Astrocyte of the spinal cord (primary cell): ENCODE results near the gene PKDCC.
"Not testable (repeated sequence)": the region's sequence is repeated elsewhere in the genome, so short reads cannot be mapped to it uniquely, and the experiment has no call there.

Experiments used
- DNase-seq: peaks from one replicate; pipeline ENCODE4 v3.0.0; 2011; ENCODE audit warnings: low read depth, low spot score
- H3K4me3 ChIP-seq: 2 replicates; pipeline ENCODE4 v1.5.1; 2011; ENCODE audit warnings: low read depth, mild to moderate bottlenecking, low read length, moderate library complexity
- in situ Hi-C: cut with HindIII; loops from 2 replicates; pipeline ENCODE4 v1.10.0; 2017; ENCODE audit warnings: low sequenced_read_pairs
- TF ChIP-seq, protein P1 (sequence below): IDR thresholded peaks from 2 replicates; pipeline ENCODE4 v1.5.1; 2012; ENCODE audit warnings: low read depth, mild to moderate bottlenecking, low read length, inconsistent platforms

The PKDCC gene

DNA sequence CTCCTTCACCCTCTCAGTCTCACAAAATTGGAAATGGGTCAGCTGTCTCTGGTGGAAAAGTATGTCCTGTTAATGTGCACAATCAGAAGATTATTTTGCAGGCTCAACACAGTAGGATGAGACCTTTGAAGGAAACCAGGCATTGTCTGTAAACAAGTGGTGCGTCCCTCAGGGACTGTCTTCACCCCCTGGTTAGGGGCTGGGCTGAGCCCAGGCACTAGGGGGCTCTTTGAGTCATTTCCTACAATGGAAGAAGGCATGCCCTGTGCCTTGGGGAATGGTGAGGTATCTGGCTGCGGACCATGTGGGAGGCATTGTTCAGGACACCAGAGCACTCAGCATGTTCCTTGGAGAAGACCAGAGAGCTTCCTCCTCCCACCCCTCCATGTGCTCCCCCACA is 26.8 kb downstream of the PKDCC start:
- TF ChIP-seq, protein P1, sequence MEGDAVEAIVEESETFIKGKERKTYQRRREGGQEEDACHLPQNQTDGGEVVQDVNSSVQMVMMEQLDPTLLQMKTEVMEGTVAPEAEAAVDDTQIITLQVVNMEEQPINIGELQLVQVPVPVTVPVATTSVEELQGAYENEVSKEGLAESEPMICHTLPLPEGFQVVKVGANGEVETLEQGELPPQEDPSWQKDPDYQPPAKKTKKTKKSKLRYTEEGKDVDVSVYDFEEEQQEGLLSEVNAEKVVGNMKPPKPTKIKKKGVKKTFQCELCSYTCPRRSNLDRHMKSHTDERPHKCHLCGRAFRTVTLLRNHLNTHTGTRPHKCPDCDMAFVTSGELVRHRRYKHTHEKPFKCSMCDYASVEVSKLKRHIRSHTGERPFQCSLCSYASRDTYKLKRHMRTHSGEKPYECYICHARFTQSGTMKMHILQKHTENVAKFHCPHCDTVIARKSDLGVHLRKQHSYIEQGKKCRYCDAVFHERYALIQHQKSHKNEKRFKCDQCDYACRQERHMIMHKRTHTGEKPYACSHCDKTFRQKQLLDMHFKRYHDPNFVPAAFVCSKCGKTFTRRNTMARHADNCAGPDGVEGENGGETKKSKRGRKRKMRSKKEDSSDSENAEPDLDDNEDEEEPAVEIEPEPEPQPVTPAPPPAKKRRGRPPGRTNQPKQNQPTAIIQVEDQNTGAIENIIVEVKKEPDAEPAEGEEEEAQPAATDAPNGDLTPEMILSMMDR: peak; percentile 19
- DNase-seq: no peak
- H3K4me3 ChIP-seq: no peak overlapping the region
- in situ Hi-C loops: no loop called here

DNA sequence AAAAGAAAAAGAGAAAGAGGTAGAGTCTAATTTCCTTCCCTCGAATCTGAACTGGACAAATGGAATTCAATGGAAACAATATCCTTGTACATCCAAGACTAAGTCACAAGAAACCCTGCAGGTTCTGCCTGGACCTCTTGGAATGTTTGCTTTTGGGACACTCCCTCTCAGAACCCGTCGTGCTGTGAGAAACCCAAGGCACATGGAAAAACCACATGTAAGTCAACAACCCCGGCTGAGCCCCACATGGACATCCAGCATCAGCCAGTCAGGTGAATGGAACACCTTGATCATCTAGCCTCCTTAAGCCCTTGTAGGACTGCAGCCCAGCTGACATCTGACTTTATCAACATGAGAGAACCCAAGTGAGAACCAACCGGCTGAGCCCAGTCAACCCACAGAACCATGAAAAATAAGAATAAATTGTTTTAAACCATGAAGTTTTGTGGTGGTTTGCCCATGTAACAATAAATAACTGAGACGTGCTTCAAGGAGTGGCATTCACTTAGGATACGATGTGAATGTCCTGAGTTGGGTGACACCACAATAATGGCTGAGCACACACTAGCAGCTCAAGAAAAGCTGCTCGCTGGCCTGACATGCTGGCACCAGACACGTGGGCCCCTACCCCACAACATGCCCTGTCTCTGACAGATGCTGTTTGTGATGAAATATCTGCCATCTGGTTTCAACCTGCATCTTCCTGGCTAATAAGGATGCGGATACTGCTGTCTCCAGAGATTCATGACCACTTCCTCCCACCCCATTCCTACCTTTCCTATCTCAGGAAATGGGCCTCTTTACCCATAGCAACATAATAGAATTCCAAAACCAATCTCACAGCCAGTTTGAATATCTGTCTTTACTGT is 28.8 kb downstream of the PKDCC start:
- TF ChIP-seq, protein P1: no peak
- H3K4me3 ChIP-seq: no peak overlapping the region
- in situ Hi-C loops: no loop called here
- no peak for DNase-seq

GRCh38 chr2:42077343-42077742 is 29.5 kb downstream of the PKDCC start:
- no peak for DNase-seq
- no peak overlapping the region for H3K4me3 ChIP-seq
- TF ChIP-seq, protein P1: no peak
- in situ Hi-C loops: no loop called here

DNA sequence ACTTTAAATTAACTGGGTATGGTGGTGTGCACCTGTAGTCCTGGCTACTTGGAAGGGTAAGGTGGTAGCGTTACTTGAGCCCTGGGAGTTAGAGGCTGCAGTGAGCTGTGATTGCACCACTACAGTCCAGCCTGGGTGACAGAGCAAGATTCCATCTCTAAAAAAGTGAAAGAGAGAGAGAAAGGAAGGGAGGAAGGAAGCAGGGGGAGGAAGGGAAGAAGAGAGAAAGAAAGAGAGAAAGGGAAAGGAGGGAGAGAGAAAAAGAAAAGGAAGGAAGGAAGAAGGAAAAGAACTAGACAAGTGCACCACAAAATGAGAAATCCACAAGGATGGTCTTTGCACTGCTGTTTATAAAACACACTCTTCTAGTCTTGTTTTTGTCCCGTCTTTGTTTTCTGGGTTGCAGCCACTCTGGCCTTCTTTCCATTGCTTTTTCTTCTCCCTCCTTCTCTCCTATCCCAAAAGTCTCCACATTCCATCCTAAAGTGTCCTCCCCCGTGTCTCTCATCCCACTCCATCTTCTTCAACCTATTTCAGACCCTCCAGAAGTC is 32.0 kb downstream of the PKDCC start:
- no peak overlapping the region for H3K4me3 ChIP-seq
- TF ChIP-seq, protein P1: no peak
- in situ Hi-C loops: loop anchor here (10.0 kb wide), 1 partner anchor 225 kb away; no protein-coding TSS in a partner anchor
- DNase-seq: no peak

DNA sequence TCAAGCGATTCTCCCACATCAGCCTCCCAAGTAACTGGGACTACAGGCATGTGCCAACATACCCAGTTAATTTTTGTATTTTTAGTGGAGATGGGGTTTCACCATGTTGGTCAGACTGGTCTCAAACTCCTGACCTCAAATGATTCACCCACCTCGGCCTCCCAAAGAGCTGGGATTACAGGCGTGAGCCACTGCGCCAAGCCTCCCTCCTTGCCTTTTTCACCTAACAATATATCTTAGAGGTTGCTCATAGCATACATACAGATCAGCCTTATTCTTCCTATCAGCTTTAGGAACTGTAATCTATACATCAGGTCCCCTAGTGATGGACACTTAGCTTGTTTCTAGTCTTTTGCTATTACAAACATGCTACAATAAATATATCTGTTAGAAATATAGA is 33.3 kb downstream of the PKDCC start:
- DNase-seq, H3K4me3 ChIP-seq: not testable (repeated sequence)
- in situ Hi-C loops: loop anchor here (10.0 kb wide), 1 partner anchor 226 kb away; no protein-coding TSS in a partner anchor

- TF ChIP-seq, protein P1: no peak
- no peak for DNase-seq
- in situ Hi-C loops: loop anchor here (10.0 kb wide), 1 partner anchor 227 kb away; no protein-coding TSS in a partner anchor
- no peak overlapping the region for H3K4me3 ChIP-seq
Observed at GRCh38 chr2:42082016-42082415, 34.2 kb downstream of the PKDCC start.

GRCh38 chr2:42084231-42084671 is 36.4 kb downstream of the PKDCC start:
- TF ChIP-seq, protein P1: no peak
- peak; percentile 88 for DNase-seq

GRCh38 chr2:42085070-42085469 is 37.2 kb downstream of the PKDCC start:
- not testable (repeated sequence) for DNase-seq, H3K4me3 ChIP-seq
- in situ Hi-C loops: loop anchor here (10.0 kb wide), 1 partner anchor 230 kb away; no protein-coding TSS in a partner anchor

More at GRCh38 chr2:42084231-42084671, 36.4 kb downstream of the PKDCC start:
- in situ Hi-C loops: loop anchor here (10.0 kb wide), 1 partner anchor 229 kb away; no protein-coding TSS in a partner anchor
- H3K4me3 ChIP-seq: no peak overlapping the region
